Thyroid gland (tissue), 4 donors: ENCODE measurements around the gene AQR. TPM values are rescaled to one million over a fixed set of nuclear protein-coding genes. Genes with fewer than 3 reads are reported as not detected.
"Not testable (repeated sequence)": the region's sequence is repeated elsewhere in the genome, so short reads cannot be mapped to it uniquely, and the experiment has no call there.

Experiments
- DNase-seq, 2 donors: peaks; one replicate each; pipeline ENCODE4 v3.0.0-alpha.2; 2019
- H3K27ac ChIP-seq, 3 donors: fragments of 200-600 bp; sonication (generic); 1 replicate in 2 of 3; 2 replicates in 1 of 3; pipeline ENCODE4 v1.5.1; 2016 to 2019; ENCODE audit warnings: mild to moderate bottlenecking in 1 of 3, moderate library complexity in 1 of 3
- H3K27me3 ChIP-seq: fragments of 200-600 bp; sonication (generic); one replicate; pipeline ENCODE4 v1.5.1; 2019
- H3K36me3 ChIP-seq, 2 donors: fragments of 200-600 bp; sonication (generic); one replicate each; pipeline ENCODE4 v1.5.1; 2016 to 2019
- H3K4me1 ChIP-seq, 2 donors: fragments of 200-600 bp; sonication (generic); one replicate each; pipeline ENCODE4 v1.5.1; 2017 to 2019
- H3K4me3 ChIP-seq, 3 donors: fragments of 200-600 bp; sonication (generic); replicated peaks in 1 of 3; 1 replicate in 2 of 3; 2 replicates in 1 of 3; pipeline ENCODE4 v1.5.1; 2016; ENCODE audit warnings: mild to moderate bottlenecking in 1 of 3
- H3K9me3 ChIP-seq: fragments of 200-600 bp; sonication (generic); one replicate; pipeline ENCODE4 v1.5.1; 2017
- CTCF ChIP-seq, 6 experiments: fragments of 200-600 bp in 3 of 6; fragments of 450-650 bp in 3 of 6; sonication (generic) in 3 of 6; IDR thresholded peaks; one replicate each; pipeline ENCODE4 v1.5.1; 2016 to 2019; ENCODE audit warnings: antibody characterized with exemption in 6 of 6, mild to moderate bottlenecking in 2 of 6, inconsistent platforms in 1 of 6, moderate library complexity in 1 of 6
- POLR2A ChIP-seq, 2 donors: fragments of 450-650 bp; IDR thresholded peaks; one replicate each; pipeline ENCODE4 v1.6.1; 2017; ENCODE audit warnings: antibody characterized with exemption in 2 of 2, mild to moderate bottlenecking in 2 of 2, moderate library complexity in 1 of 2
- WGBS, 2 donors: methylation state at CpG; one replicate each; pipeline ENCODE4 v1.1.5; 2017; 5-methylcytosine and 5-hydroxymethylcytosine counted together
- intact Hi-C: fragments of 100-400 bp; cut with DNase I; formaldehyde crosslinking; loops from one replicate; pipeline ENCODE4 v1.15.1; 2023
- total RNA-seq, 4 donors: library from RNA; depleted of rRNA; stranded (reverse); fragments of >200 nt; gene quantifications; one replicate each; pipeline ENCODE4 v1.2.3, GENCODE V29; 2016

Gene AQR
- total RNA-seq, 4 donors from 2014 or later: 27.9 to 40.3 (median 37.8) TPM

- 95 to 96% methylated on average over 1 of the region's 1 CpG for WGBS, 2 donors
- intact Hi-C loops: no loop called here
- H3K27me3 ChIP-seq: no peaks in the 10 kb centered on the region
- H3K36me3 ChIP-seq: no peaks in the 10 kb centered on the region
- no peaks in the 10 kb centered on the region for H3K4me1 ChIP-seq
- no peaks in the 10 kb centered on the region for H3K9me3 ChIP-seq
- no peak overlapping the region for H3K4me3 ChIP-seq
- no peak overlapping the region for H3K27ac ChIP-seq
- no peak for DNase-seq
- no peak for TF ChIP-seq CTCF (IDR thresholded peaks at IDR 0.05)
These were observed 151.0 kb downstream of the AQR start for GRCh38 chr15:34818526-34818925.

- H3K4me1 ChIP-seq: no peaks in the 10 kb centered on the region
- no peak overlapping the region for H3K4me3 ChIP-seq
- H3K9me3 ChIP-seq: no peaks in the 10 kb centered on the region
- no peak overlapping the region for H3K27ac ChIP-seq
- 74 to 93% methylated on average over 1 of the region's 1 CpG for WGBS, 2 donors
- intact Hi-C loops: no loop called here
- no peak for DNase-seq
- H3K36me3 ChIP-seq: no peaks in the 10 kb centered on the region
- H3K27me3 ChIP-seq: no peaks in the 10 kb centered on the region
- TF ChIP-seq CTCF (IDR thresholded peaks at IDR 0.05) (no peak), POLR2A (IDR thresholded peaks at IDR 0.05) (no peak)
These were observed 153.7 kb downstream of the AQR start for GRCh38 chr15:34815836-34816235.

GRCh38 chr15:34813446-34814190, 155.9 kb downstream of the AQR start:
- H3K4me1 ChIP-seq: no peaks in the 10 kb centered on the region
- H3K27ac ChIP-seq: no peak overlapping the region
- no peak overlapping the region for H3K4me3 ChIP-seq
- H3K9me3 ChIP-seq: no peaks in the 10 kb centered on the region
- WGBS, 2 donors: 42 to 44% methylated on average over 3 of the region's 3 CpGs
- TF ChIP-seq POLR2A (IDR thresholded peaks at IDR 0.05) (no peak), CTCF (IDR thresholded peaks at IDR 0.05) (no peak)
- no peak for DNase-seq
- H3K36me3 ChIP-seq: no peaks in the 10 kb centered on the region
- H3K27me3 ChIP-seq: no peaks in the 10 kb centered on the region
- intact Hi-C loops: no loop called here

- intact Hi-C loops, DNase-seq, H3K4me3 ChIP-seq, H3K36me3 ChIP-seq, H3K4me1 ChIP-seq, H3K27ac ChIP-seq, H3K9me3 ChIP-seq, H3K27me3 ChIP-seq: not testable (repeated sequence)
- 67 to 68% methylated on average over 9 of the region's 9 CpGs for WGBS, 2 donors
These were observed 156.6 kb downstream of the AQR start for GRCh38 chr15:34812868-34813365.

- Histone ChIP-seq H3K36me3 (no peaks in the 10 kb centered on the region), H3K27me3 (no peaks in the 10 kb centered on the region), H3K4me3 (no peak overlapping the region), H3K9me3 (no peaks in the 10 kb centered on the region), H3K4me1 (no peaks in the 10 kb centered on the region), H3K27ac (no peak overlapping the region)
- TF ChIP-seq POLR2A (IDR thresholded peaks at IDR 0.05): no peak
- TF ChIP-seq CTCF (IDR thresholded peaks at IDR 0.05): no peak
- intact Hi-C loops: no loop called here
- 75 to 90% methylated on average over 1 of the region's 1 CpG for WGBS, 2 donors
- DNase-seq: no peak
These were observed 157.2 kb downstream of the AQR start for GRCh38 chr15:34812369-34812768.
